Measurements from ENCODE around the gene SH3RF1. TPM values are rescaled to one million over a fixed set of nuclear protein-coding genes. Genes with fewer than 3 reads are reported as not detected.

The SH3RF1 gene
- total and polyA plus RNA-seq, 2 donors = 2.0 to 3.7 TPM

DNA sequence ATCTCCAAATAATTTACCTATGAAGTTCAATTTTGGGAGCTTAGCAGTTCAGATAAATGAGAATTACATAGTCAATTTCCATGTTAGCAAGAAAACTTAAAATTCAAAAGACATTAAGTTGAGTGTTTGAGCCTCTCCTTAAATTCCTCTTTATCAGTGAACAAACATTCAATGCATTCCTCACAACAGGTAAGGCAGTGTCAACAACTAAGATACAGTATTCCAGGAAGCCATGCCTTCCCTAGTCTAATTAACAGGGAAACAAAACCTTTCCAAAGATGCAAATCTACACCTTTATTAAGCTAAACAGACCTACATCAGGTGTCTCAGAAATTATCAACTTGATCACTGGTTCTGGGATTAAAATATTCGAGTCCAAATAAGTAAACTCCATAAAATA is 3.7 kb downstream of the SH3RF1 start:
- H3K9me3 ChIP-seq (ENCODE audit: control insufficient read depth in 2 of 2, insufficient read depth in 1 of 2, low read length in 1 of 2) = peaks cover 0 to 5% of the 10 kb centered on the region in 2 donors
- H3K27me3 ChIP-seq (ENCODE audit: control insufficient read depth in 2 of 2, insufficient read depth in 1 of 2, low read length in 1 of 2) = peaks cover 0 to 27% of the 10 kb centered on the region in 2 donors
- H3K36me3 ChIP-seq (ENCODE audit: control insufficient read depth in 2 of 2, insufficient read depth in 2 of 2, low read length in 1 of 2) = no peaks in the 10 kb centered on the region
- no peak overlapping the region for H3K4me3 ChIP-seq (ENCODE audit: low read length in 2 of 2)
- WGBS = 80% methylated on average over 1 of the region's 1 CpG
- DNase-seq (ENCODE audit: low read depth in 6 of 9, low spot score in 9 of 9) = no peak
- H3K4me1 ChIP-seq (ENCODE audit: control insufficient read depth in 2 of 2, insufficient read depth in 2 of 2, low read length in 2 of 2) = peaks cover 8 to 18% of the 10 kb centered on the region in 2 donors
- H3K27ac ChIP-seq (ENCODE audit: low read depth in 1 of 2, low read length in 1 of 2) = no peak overlapping the region

DNA sequence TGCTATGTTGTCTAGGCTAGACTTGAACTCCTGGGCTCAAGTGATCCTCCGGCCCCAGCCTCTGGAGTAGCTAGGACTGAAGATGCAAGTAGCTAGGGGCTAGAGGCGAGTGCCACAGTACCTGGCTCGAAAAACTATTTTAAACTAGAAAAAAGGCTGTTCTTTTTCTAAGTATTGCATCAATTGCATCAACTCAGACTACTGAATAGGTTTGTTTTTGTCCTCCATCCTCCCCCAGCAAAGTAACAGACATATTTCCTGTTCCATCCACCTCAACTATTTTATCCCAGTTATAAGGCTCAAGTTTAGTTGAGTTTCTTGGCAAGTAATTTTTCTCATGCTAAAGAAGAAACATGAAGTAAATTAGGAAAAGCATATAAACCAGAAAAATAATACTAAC is 4.1 kb downstream of the SH3RF1 start:
- H3K36me3 ChIP-seq (ENCODE audit: control insufficient read depth in 2 of 2, insufficient read depth in 2 of 2, low read length in 1 of 2) = no peaks in the 10 kb centered on the region
- peaks cover 0 to 5% of the 10 kb centered on the region in 2 donors for H3K9me3 ChIP-seq (ENCODE audit: control insufficient read depth in 2 of 2, insufficient read depth in 1 of 2, low read length in 1 of 2)
- H3K4me1 ChIP-seq (ENCODE audit: control insufficient read depth in 2 of 2, insufficient read depth in 2 of 2, low read length in 2 of 2) = peaks cover 8 to 16% of the 10 kb centered on the region in 2 donors
- 96% methylated on average over 3 of the region's 3 CpGs for WGBS
- H3K27ac ChIP-seq (ENCODE audit: low read depth in 1 of 2, low read length in 1 of 2) = no peak overlapping the region
- H3K27me3 ChIP-seq (ENCODE audit: control insufficient read depth in 2 of 2, insufficient read depth in 1 of 2, low read length in 1 of 2) = peaks cover 0 to 23% of the 10 kb centered on the region in 2 donors
- DNase-seq (ENCODE audit: low read depth in 6 of 9, low spot score in 9 of 9) = no peak
- no peak overlapping the region for H3K4me3 ChIP-seq (ENCODE audit: low read length in 2 of 2)

DNA sequence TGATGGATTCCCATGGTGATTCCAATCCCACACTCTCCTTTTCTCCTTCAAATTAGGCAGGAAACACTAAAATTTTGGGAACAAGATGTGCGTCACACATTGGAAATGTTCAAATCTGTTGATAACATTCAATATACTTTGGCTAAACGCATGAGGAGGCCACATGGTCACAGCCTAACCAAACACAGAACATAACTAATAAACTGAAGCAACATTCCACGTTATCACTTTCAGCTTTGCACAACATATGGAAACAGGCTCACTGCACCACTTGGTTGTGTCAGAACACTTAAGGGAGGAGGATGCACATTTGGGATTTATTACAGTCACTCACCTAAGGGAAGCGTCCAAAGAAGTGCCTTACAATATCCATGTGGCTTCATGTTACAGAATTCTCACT is 4.7 kb downstream of the SH3RF1 start:
- Histone ChIP-seq H3K4me1 (ENCODE audit: control insufficient read depth in 2 of 2, insufficient read depth in 2 of 2, low read length in 2 of 2) (peaks cover 5 to 10% of the 10 kb centered on the region in 2 donors), H3K9me3 (ENCODE audit: control insufficient read depth in 2 of 2, insufficient read depth in 1 of 2, low read length in 1 of 2) (peaks cover 0 to under 1% of the 10 kb centered on the region in 2 donors), H3K27me3 (ENCODE audit: control insufficient read depth in 2 of 2, insufficient read depth in 1 of 2, low read length in 1 of 2) (peaks cover 0 to 17% of the 10 kb centered on the region in 2 donors), H3K36me3 (ENCODE audit: control insufficient read depth in 2 of 2, insufficient read depth in 2 of 2, low read length in 1 of 2) (no peaks in the 10 kb centered on the region), H3K27ac (ENCODE audit: low read depth in 1 of 2, low read length in 1 of 2) (no peak overlapping the region), H3K4me3 (ENCODE audit: low read length in 2 of 2) (no peak overlapping the region)
- no peak for DNase-seq (ENCODE audit: low read depth in 6 of 9, low spot score in 9 of 9)
- 98% methylated on average over 4 of the region's 4 CpGs for WGBS

- 100% methylated on average over 1 of the region's 1 CpG for WGBS
- H3K27ac ChIP-seq (ENCODE audit: low read depth in 1 of 2, low read length in 1 of 2) = no peak overlapping the region
- no peak overlapping the region for H3K4me3 ChIP-seq (ENCODE audit: low read length in 2 of 2)
- H3K27me3 ChIP-seq (ENCODE audit: control insufficient read depth in 2 of 2, insufficient read depth in 1 of 2, low read length in 1 of 2) = peaks cover 0 to 4% of the 10 kb centered on the region in 2 donors
- no peaks in the 10 kb centered on the region for H3K36me3 ChIP-seq (ENCODE audit: control insufficient read depth in 2 of 2, insufficient read depth in 2 of 2, low read length in 1 of 2)
- peaks cover 0 to 6% of the 10 kb centered on the region in 2 donors for H3K4me1 ChIP-seq (ENCODE audit: control insufficient read depth in 2 of 2, insufficient read depth in 2 of 2, low read length in 2 of 2)
- H3K9me3 ChIP-seq (ENCODE audit: control insufficient read depth in 2 of 2, insufficient read depth in 1 of 2, low read length in 1 of 2) = no peaks in the 10 kb centered on the region
- no peak for DNase-seq (ENCODE audit: low read depth in 6 of 9, low spot score in 9 of 9)
Observed at GRCh38 chr4:169263791-169264392, 6.9 kb downstream of the SH3RF1 start.

- WGBS = 61% methylated on average over 6 of the region's 6 CpGs
- Histone ChIP-seq H3K36me3 (ENCODE audit: control insufficient read depth in 2 of 2, insufficient read depth in 2 of 2, low read length in 1 of 2) (no peaks in the 10 kb centered on the region), H3K9me3 (ENCODE audit: control insufficient read depth in 2 of 2, insufficient read depth in 1 of 2, low read length in 1 of 2) (no peaks in the 10 kb centered on the region), H3K27ac (ENCODE audit: low read depth in 1 of 2, low read length in 1 of 2) (no peak overlapping the region), H3K4me3 (ENCODE audit: low read length in 2 of 2) (no peak overlapping the region), H3K4me1 (ENCODE audit: control insufficient read depth in 2 of 2, insufficient read depth in 2 of 2, low read length in 2 of 2) (peaks cover 0 to 2% of the 10 kb centered on the region in 2 donors), H3K27me3 (ENCODE audit: control insufficient read depth in 2 of 2, insufficient read depth in 1 of 2, low read length in 1 of 2) (no peaks in the 10 kb centered on the region)
- no peak for DNase-seq (ENCODE audit: low read depth in 6 of 9, low spot score in 9 of 9)
Observed at GRCh38 chr4:169260217-169260866, 10.4 kb downstream of the SH3RF1 start.

GRCh38 chr4:169259271-169259670 is 11.5 kb downstream of the SH3RF1 start:
- 98% methylated on average over 6 of the region's 6 CpGs for WGBS
- Histone ChIP-seq H3K36me3 (ENCODE audit: control insufficient read depth in 2 of 2, insufficient read depth in 2 of 2, low read length in 1 of 2) (no peaks in the 10 kb centered on the region), H3K4me1 (ENCODE audit: control insufficient read depth in 2 of 2, insufficient read depth in 2 of 2, low read length in 2 of 2) (no peaks in the 10 kb centered on the region), H3K4me3 (ENCODE audit: low read length in 2 of 2) (no peak overlapping the region), H3K27me3 (ENCODE audit: control insufficient read depth in 2 of 2, insufficient read depth in 1 of 2, low read length in 1 of 2) (no peaks in the 10 kb centered on the region), H3K9me3 (ENCODE audit: control insufficient read depth in 2 of 2, insufficient read depth in 1 of 2, low read length in 1 of 2) (no peaks in the 10 kb centered on the region), H3K27ac (ENCODE audit: low read depth in 1 of 2, low read length in 1 of 2) (no peak overlapping the region)
- DNase-seq (ENCODE audit: low read depth in 6 of 9, low spot score in 9 of 9) = no peak

- Histone ChIP-seq H3K4me1 (ENCODE audit: control insufficient read depth in 2 of 2, insufficient read depth in 2 of 2, low read length in 2 of 2) (no peaks in the 10 kb centered on the region), H3K27ac (ENCODE audit: low read depth in 1 of 2, low read length in 1 of 2) (no peak overlapping the region), H3K9me3 (ENCODE audit: control insufficient read depth in 2 of 2, insufficient read depth in 1 of 2, low read length in 1 of 2) (no peaks in the 10 kb centered on the region), H3K27me3 (ENCODE audit: control insufficient read depth in 2 of 2, insufficient read depth in 1 of 2, low read length in 1 of 2) (no peaks in the 10 kb centered on the region), H3K36me3 (ENCODE audit: control insufficient read depth in 2 of 2, insufficient read depth in 2 of 2, low read length in 1 of 2) (no peaks in the 10 kb centered on the region), H3K4me3 (ENCODE audit: low read length in 2 of 2) (no peak overlapping the region)
- WGBS = 95% methylated on average over 1 of the region's 1 CpG
- DNase-seq (ENCODE audit: low read depth in 6 of 9, low spot score in 9 of 9) = no peak
Observed at GRCh38 chr4:169258141-169258540, 12.6 kb downstream of the SH3RF1 start.

GRCh38 chr4:169256856-169257761 is 13.6 kb downstream of the SH3RF1 start:
- Histone ChIP-seq H3K4me1 (ENCODE audit: control insufficient read depth in 2 of 2, insufficient read depth in 2 of 2, low read length in 2 of 2) (no peaks in the 10 kb centered on the region), H3K27me3 (ENCODE audit: control insufficient read depth in 2 of 2, insufficient read depth in 1 of 2, low read length in 1 of 2) (no peaks in the 10 kb centered on the region), H3K36me3 (ENCODE audit: control insufficient read depth in 2 of 2, insufficient read depth in 2 of 2, low read length in 1 of 2) (no peaks in the 10 kb centered on the region), H3K4me3 (ENCODE audit: low read length in 2 of 2) (no peak overlapping the region), H3K9me3 (ENCODE audit: control insufficient read depth in 2 of 2, insufficient read depth in 1 of 2, low read length in 1 of 2) (no peaks in the 10 kb centered on the region), H3K27ac (ENCODE audit: low read depth in 1 of 2, low read length in 1 of 2) (no peak overlapping the region)
- 71% methylated on average over 4 of the region's 4 CpGs for WGBS
- no peak for DNase-seq (ENCODE audit: low read depth in 6 of 9, low spot score in 9 of 9)

- 99% methylated on average over 3 of the region's 3 CpGs for WGBS
- Histone ChIP-seq H3K4me1 (ENCODE audit: control insufficient read depth in 2 of 2, insufficient read depth in 2 of 2, low read length in 2 of 2) (no peaks in the 10 kb centered on the region), H3K36me3 (ENCODE audit: control insufficient read depth in 2 of 2, insufficient read depth in 2 of 2, low read length in 1 of 2) (no peaks in the 10 kb centered on the region), H3K27me3 (ENCODE audit: control insufficient read depth in 2 of 2, insufficient read depth in 1 of 2, low read length in 1 of 2) (no peaks in the 10 kb centered on the region), H3K27ac (ENCODE audit: low read depth in 1 of 2, low read length in 1 of 2) (no peak overlapping the region), H3K9me3 (ENCODE audit: control insufficient read depth in 2 of 2, insufficient read depth in 1 of 2, low read length in 1 of 2) (no peaks in the 10 kb centered on the region), H3K4me3 (ENCODE audit: low read length in 2 of 2) (no peak overlapping the region)
- DNase-seq (ENCODE audit: low read depth in 6 of 9, low spot score in 9 of 9) = no peak
Observed at GRCh38 chr4:169256101-169256612, 14.6 kb downstream of the SH3RF1 start.
